Liver (tissue), 9 donors: Measurements from ENCODE around the gene IRF2BP2. TPM values are rescaled to one million over a fixed set of nuclear protein-coding genes. Genes with fewer than 3 reads are reported as not detected.

Experiments used
- DNase-seq: peaks from one replicate; pipeline ENCODE4 v3.0.0-alpha.2; 2017; ENCODE audit warnings: low spot score
- H3K27ac ChIP-seq, 2 donors: one replicate each; pipeline ENCODE4 v1.7.0; 2013; ENCODE audit warnings: inconsistent platforms in 2 of 2, low read length in 2 of 2, control low read depth in 1 of 2, low read depth in 1 of 2, mild to moderate bottlenecking in 1 of 2
- H3K27me3 ChIP-seq, 4 donors: one replicate each; pipeline versions ENCODE4 v1.6.1 to v1.7.0; 2013; ENCODE audit warnings: low read length in 3 of 4, inconsistent platforms in 1 of 4, mild to moderate bottlenecking in 1 of 4, moderate library complexity in 1 of 4; ENCODE audit not compliant: control insufficient read depth in 4 of 4, insufficient read depth in 4 of 4
- H3K36me3 ChIP-seq, 4 donors: one replicate each; pipeline versions ENCODE4 v1.6.1 to v1.7.0; 2013; ENCODE audit warnings: low read length in 3 of 4, mild to moderate bottlenecking in 3 of 4, low read depth in 1 of 4, moderate library complexity in 1 of 4; ENCODE audit not compliant: control insufficient read depth in 4 of 4, insufficient read depth in 3 of 4
- H3K4me1 ChIP-seq, 4 donors: one replicate each; pipeline versions ENCODE4 v1.6.1 to v1.7.0; 2013; ENCODE audit warnings: low read length in 3 of 4, mild to moderate bottlenecking in 3 of 4, moderate library complexity in 1 of 4; ENCODE audit not compliant: control insufficient read depth in 4 of 4, insufficient read depth in 4 of 4
- H3K4me3 ChIP-seq, 3 donors: one replicate each; pipeline versions ENCODE4 v1.6.1 to v1.7.0; 2013; ENCODE audit warnings: low read length in 3 of 3, control low read depth in 1 of 3, low read depth in 1 of 3, mild to moderate bottlenecking in 1 of 3
- H3K9ac ChIP-seq, 2 donors: one replicate each; pipeline ENCODE4 v1.7.0; 2013; ENCODE audit warnings: low read length in 2 of 2, mild to moderate bottlenecking in 2 of 2, moderate library complexity in 2 of 2, control low read depth in 1 of 2, low read depth in 1 of 2
- H3K9me3 ChIP-seq, 4 donors: one replicate each; pipeline versions ENCODE4 v1.6.1 to v1.7.0; 2013; ENCODE audit warnings: low read length in 3 of 4; ENCODE audit not compliant: control insufficient read depth in 4 of 4
- ATF3 ChIP-seq: IDR thresholded peaks from 2 replicates; pipeline ENCODE4 v1.6.1; 2016; ENCODE audit warnings: antibody characterized with exemption
- CTCF ChIP-seq: fragments of 150-350 bp; IDR thresholded peaks from 2 replicates; pipeline ENCODE4 v1.5.1; 2017; ENCODE audit warnings: improper control_type of control experiment, low read depth, low read length; ENCODE audit not compliant: missing input control
- EGR1 ChIP-seq, 2 donors: IDR thresholded peaks; 2 replicates each; pipeline ENCODE4 v1.6.1; 2016 to 2018; ENCODE audit warnings: antibody characterized with exemption in 2 of 2, low read depth in 2 of 2
- FOXA1 ChIP-seq: IDR thresholded peaks from 2 replicates; pipeline ENCODE4 v1.6.1; 2016; ENCODE audit warnings: antibody characterized with exemption
- FOXA2 ChIP-seq: IDR thresholded peaks from 2 replicates; pipeline ENCODE4 v1.6.1; 2016; ENCODE audit warnings: antibody characterized with exemption
- GABPA ChIP-seq, 2 donors: IDR thresholded peaks in 1 of 2; conservative IDR thresholded peaks in 1 of 2; 2 replicates each; pipeline ENCODE4 v1.6.1; 2016; ENCODE audit warnings: antibody characterized with exemption in 2 of 2, mild to moderate bottlenecking in 1 of 2, moderate library complexity in 1 of 2
- HNF4A ChIP-seq, 2 donors: conservative IDR thresholded peaks; 2 replicates each; pipeline ENCODE4 v1.6.1; 2016; ENCODE audit warnings: antibody characterized with exemption in 2 of 2, mild to moderate bottlenecking in 2 of 2
- HNF4G ChIP-seq: IDR thresholded peaks from 2 replicates; pipeline ENCODE4 v1.6.1; 2016; ENCODE audit warnings: antibody characterized with exemption
- JUND ChIP-seq, 2 donors: IDR thresholded peaks; 2 replicates each; pipeline ENCODE4 v1.6.1; 2016; ENCODE audit warnings: antibody characterized with exemption in 2 of 2
- MAX ChIP-seq: IDR thresholded peaks from 2 replicates; pipeline ENCODE4 v1.6.1; 2016; ENCODE audit warnings: antibody characterized with exemption
- NR2F2 ChIP-seq: IDR thresholded peaks from 2 replicates; pipeline ENCODE4 v1.6.1; 2016; ENCODE audit warnings: antibody characterized with exemption
- RAD21 ChIP-seq, 2 donors: IDR thresholded peaks; 2 replicates each; pipeline ENCODE4 v1.6.1; 2016; ENCODE audit warnings: antibody characterized with exemption in 2 of 2, mild to moderate bottlenecking in 2 of 2
- REST ChIP-seq: IDR thresholded peaks from 2 replicates; pipeline ENCODE4 v1.6.1; 2016; ENCODE audit warnings: antibody characterized with exemption, mild to moderate bottlenecking
- RXRA ChIP-seq, 2 donors: IDR thresholded peaks; 2 replicates each; pipeline ENCODE4 v1.6.1; 2017 to 2018; ENCODE audit warnings: antibody characterized with exemption in 2 of 2, mild to moderate bottlenecking in 1 of 2
- SP1 ChIP-seq: IDR thresholded peaks from 2 replicates; pipeline ENCODE4 v1.6.1; 2018; ENCODE audit warnings: antibody characterized with exemption, mild to moderate bottlenecking
- TAF1 ChIP-seq: conservative IDR thresholded peaks from 2 replicates; pipeline ENCODE4 v1.6.1; 2016; ENCODE audit warnings: antibody characterized with exemption, mild to moderate bottlenecking
- YY1 ChIP-seq: IDR thresholded peaks from 2 replicates; pipeline ENCODE4 v1.6.1; 2016; ENCODE audit warnings: antibody characterized with exemption, mild to moderate bottlenecking
- ZBTB33 ChIP-seq: IDR thresholded peaks from 2 replicates; pipeline ENCODE4 v1.6.1; 2016; ENCODE audit warnings: antibody characterized with exemption
- WGBS: extraction: QIAGEN DNeasy Blood & Tissue Kit; methylation state at CpG from one replicate; pipeline ENCODE4 v1.1.7; 2013; 5-methylcytosine and 5-hydroxymethylcytosine counted together
- polyA plus RNA-seq, 2 donors: library from polyadenylated mRNA; stranded (reverse) in 1 of 2; unstranded in 1 of 2; fragments of 200-250 nt in 1 of 2; fragments of >200 nt in 1 of 2; fragmentation: Nextera tagmentation in 1 of 2; extraction: Ambion mirVana in 1 of 2; gene quantifications; one replicate each; pipeline versions ENCODE4 v1.2.1 to v1.2.3, GENCODE V29; 2013 to 2015
- total RNA-seq, 2 donors: library from RNA; depleted of rRNA; stranded (reverse); fragments of >200 nt; gene quantifications; one replicate each; pipeline ENCODE4 v1.2.3, GENCODE V29; 2014
- donor health status: healthy.
- donor health status: healthy.
- donor health status: healthy.
- donor health status: healthy.
- donor health status: healthy.

Gene IRF2BP2
- total and polyA plus RNA-seq, 4 donors = 22.2 to 48.2 (median 35.4) TPM

- Histone ChIP-seq H3K9me3 (no peaks in the 10 kb centered on the region), H3K4me3 (no peak overlapping the region), H3K4me1 (peaks cover 0 to 10% (median 2%) of the 10 kb centered on the region in 4 donors), H3K36me3 (no peaks in the 10 kb centered on the region), H3K9ac (no peak overlapping the region), H3K27ac (no peak overlapping the region), H3K27me3 (no peaks in the 10 kb centered on the region)
- no peak for TF ChIP-seq MAX
- TF ChIP-seq REST = no peak
- TF ChIP-seq YY1 = no peak
- no peak for TF ChIP-seq CTCF
- no peak for TF ChIP-seq JUND (IDR thresholded peaks at IDR 0.05)
- TF ChIP-seq NR2F2 = no peak
- TF ChIP-seq ZBTB33 = no peak
- TF ChIP-seq GABPA (IDR thresholded peaks at IDR 0.05 in 1 of 2, conservative IDR thresholded peaks at IDR 0.05 in 1 of 2) = no peak
- no peak for TF ChIP-seq HNF4A (conservative IDR thresholded peaks at IDR 0.05)
- no peak for TF ChIP-seq SP1
- no peak for TF ChIP-seq FOXA1
- no peak for TF ChIP-seq RAD21 (IDR thresholded peaks at IDR 0.05)
- no peak for TF ChIP-seq TAF1
- no peak for TF ChIP-seq FOXA2
- TF ChIP-seq RXRA (IDR thresholded peaks at IDR 0.05) = no peak
- TF ChIP-seq HNF4G = no peak
- no peak for TF ChIP-seq EGR1 (IDR thresholded peaks at IDR 0.05; ENCODE audit: low read depth in 2 of 2)
- no peak for TF ChIP-seq ATF3
- 95% methylated on average over 10 of the region's 10 CpGs for WGBS
- peak; percentile 29 for DNase-seq
These were observed 54.5 kb downstream of the IRF2BP2 start for GRCh38 chr1:234555390-234556024.
